Stimulated activated CD4-positive, alpha-beta T cell treated with anti-CD3 and anti-CD28 coated beads, Interleukin-1b, Interleukin-23, amount 100 ng/mL, for 48 hours (primary cell): ENCODE measurements around the gene GPS1.
A peak's percentile ranks its signal among the peaks of the same experiment; 100 is the strongest.

Source experiments
- DNase-seq: peaks from one replicate; pipeline ENCODE4 v3.0.0-alpha.2; 2020

GPS1 gene

DNA sequence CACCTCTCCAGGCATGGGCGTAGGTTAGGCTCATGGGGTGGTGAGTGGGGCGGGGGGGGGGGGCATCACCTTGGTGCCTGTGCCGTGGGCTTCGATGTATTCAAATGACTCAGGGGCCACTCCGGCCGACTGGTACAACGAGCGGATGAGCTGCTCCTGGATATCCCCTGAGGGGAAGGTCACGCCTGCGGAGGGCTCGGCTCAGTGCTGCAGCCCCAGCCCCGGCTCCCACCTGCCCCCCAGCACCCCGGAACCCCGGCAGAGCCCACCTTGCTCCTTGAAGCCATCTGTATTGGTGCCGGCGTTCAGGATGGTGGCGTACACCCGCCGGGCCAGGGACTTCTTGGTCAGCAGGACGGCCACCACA, 40.9 kb downstream of the GPS1 start:
- DNase-seq = no peak

DNA sequence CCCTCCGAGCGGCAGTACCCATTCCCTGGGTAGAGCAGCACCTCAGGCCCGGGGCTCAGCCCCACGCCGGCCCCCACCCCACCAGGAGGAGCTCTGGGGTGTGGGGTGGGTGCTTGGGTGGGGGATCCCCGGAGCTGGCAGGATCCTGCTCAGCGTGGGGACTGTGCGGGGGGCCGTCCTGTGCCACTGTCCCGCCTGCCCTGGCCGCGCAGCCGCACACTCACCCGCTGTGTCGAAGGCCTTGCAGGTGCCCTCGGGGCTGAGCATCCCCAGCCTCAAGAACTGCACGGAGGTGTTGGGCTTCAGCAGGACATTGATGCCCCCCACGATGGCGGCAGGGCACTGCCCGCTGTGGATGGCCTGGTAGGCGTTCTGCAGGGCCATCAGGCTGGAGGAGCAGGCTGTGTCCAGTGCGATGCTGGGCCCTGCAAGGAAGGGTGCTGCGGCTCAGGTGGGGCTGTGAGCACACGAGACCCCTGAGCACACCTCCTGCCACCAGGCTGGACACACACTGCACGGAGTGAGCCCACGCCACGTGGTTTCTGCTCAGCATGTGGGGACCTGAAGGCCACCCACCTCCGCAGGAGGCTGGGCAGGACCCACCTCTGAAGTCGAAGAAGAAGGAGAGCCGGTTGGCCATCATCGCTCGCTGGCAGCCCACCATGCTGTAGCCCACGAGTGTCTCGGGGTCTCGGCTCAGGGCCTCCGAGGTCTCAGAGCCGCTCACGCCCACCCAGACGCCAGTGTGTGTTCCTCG, 41.5 kb downstream of the GPS1 start:
- DNase-seq = no peak

DNA sequence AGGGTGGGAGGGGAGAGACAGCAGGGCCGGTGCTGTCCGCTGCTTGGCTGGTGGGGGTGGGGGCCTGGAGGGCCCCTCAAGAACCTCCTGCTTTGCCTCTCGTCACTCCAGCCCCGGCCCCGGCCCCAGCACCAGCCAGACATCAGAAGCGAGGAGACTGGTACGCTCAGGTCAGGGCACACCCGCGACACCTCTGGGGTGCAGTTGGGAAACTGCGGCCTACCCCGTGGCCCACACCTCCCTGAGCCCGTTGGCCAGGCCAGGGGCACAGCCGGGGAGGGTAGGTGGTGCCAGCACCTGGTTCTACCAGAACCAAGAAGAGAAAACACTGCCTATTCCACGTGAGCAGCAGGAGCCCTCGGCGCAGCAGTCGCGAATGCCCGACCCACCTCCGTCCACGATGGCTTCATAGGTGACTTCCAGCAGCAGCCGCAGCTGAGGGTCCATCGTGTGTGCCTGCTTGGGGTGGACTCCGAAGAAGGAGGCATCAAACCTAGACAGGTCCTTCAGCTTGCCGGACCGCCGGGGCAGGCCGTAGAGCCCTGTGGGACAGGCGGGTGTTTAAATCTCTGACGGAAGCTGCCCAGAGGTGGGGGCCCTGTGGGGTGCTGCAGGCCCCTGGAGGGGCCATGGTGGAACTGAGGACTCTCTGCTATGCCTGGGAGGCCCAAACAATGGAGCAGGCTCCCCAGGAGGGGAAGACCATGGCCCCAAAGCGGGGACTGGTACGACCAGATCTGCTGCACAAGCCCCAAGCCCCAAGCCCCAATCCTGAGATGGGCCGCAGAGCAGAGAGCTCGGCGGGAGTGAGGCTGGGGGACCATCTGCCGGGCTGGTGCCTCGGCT, 43.5 kb downstream of the GPS1 start:
- no peak for DNase-seq

DNA sequence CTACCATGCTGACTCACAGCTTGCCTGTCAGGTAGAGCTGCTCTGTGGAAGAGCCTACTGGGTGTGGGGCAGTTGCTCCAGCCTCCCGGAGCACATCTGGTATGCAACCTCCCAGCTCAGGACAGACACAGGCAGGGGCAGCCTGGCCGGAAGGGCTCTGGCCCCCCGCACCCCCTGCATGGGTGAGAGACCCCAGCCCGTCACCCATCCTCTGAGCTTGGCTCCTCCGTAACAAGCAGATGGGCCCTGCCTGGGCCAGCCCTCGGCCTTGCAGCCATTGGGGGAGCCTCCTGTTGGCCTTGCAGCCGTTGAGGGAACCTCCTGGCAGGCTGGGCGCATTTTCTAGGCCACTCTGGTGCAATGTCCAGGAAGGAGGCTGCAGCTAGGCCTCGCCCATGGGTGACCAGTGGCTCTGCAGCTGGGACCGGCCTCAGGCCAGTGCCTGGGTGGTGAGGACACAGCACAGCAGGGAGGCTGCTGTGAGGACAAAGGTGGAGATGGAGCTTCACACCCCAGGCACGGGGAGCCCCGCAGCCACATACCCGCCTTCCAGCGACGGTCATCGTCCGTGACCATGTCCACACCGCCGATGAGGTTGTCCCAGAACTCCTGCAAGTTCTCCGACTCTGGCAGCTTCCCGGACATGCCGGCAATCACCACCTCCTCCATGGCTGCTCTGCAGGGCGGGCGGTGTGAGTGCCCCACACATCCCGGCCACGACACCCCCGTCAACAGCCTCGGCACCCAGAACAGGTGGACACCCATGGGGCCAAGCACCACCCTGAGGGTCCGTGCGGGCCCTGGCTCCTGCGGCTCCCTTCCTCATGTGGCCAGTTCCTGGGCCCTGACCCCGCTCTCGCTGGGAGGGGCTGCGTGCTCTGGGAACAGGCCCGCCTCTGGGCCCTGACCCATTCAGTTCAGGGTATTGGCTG, 44.3 kb downstream of the GPS1 start:
- DNase-seq = no peak

DNA sequence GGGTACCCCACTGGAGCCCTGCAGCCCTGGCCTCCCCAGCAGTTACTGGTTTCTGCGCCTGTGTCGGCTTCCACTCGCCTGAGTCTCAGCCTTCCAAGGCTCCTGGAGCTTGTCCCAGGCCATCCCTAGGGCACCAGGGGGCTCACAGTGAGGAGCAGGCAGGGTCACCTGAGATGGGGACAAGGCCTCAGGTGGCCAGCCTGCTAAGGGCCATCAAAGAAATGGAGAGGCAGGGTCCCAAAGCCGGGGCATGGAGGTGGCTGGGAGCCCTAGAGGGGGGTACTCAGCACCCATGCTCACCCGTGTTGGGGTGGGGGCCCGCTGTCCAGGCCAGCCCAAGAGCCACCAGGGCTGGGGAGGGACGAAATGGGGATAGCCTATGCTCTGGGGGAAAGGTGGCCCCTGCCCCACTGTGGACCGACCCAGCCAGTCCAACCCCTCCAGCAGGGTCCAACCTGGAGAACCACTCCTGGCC, 45.0 kb downstream of the GPS1 start:
- no peak for DNase-seq

DNA sequence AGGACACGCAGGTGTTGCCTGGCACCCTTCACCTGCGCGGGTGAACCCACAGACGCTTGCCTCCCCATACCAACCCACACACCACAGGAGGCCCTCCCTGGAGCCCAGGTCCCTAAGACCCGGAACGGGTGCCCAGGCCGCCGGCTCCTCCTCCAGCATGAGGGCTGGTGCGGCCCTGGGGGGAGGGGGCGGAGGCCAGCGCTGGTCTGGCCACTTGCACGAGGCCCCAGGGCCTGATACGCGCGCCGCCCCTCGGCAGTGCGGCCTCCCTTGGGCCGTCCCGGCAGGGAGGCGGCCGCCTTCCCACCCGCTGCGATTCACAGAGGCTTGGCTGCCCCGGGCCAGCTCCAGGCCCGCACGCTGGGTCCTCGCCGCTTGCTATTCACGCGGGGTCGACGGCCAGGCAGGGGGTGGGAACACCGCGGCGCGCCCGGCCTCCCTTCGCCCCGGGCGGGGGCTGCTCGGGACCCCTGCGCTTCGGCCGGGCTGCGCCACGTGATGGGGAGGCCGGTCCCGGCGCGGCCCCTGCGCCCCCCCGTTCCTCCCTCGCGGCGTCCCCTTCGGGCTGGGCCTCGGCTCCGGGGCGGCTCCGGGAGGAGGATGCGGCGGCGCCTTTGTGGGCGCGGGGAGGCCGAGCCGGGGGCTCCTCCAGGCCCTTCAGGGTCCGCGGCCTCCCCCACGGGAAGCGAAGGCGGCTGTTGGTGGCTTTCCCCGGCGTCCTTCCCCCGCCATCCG, 45.7 kb downstream of the GPS1 start:
- DNase-seq = no peak

DNA sequence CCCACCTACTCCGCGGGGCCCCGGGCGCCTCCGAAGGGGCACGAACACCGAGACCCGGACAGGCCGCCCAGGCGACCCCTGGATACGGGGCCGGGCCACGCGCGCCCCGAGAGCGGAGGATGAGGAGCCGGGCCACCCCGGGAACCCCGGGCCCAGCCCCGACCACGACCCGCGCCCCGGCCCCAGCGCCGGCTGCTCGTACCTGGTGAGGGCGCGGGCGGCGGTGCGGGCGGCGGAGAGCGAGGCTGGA, 46.1 kb downstream of the GPS1 start:
- no peak for DNase-seq

DNA sequence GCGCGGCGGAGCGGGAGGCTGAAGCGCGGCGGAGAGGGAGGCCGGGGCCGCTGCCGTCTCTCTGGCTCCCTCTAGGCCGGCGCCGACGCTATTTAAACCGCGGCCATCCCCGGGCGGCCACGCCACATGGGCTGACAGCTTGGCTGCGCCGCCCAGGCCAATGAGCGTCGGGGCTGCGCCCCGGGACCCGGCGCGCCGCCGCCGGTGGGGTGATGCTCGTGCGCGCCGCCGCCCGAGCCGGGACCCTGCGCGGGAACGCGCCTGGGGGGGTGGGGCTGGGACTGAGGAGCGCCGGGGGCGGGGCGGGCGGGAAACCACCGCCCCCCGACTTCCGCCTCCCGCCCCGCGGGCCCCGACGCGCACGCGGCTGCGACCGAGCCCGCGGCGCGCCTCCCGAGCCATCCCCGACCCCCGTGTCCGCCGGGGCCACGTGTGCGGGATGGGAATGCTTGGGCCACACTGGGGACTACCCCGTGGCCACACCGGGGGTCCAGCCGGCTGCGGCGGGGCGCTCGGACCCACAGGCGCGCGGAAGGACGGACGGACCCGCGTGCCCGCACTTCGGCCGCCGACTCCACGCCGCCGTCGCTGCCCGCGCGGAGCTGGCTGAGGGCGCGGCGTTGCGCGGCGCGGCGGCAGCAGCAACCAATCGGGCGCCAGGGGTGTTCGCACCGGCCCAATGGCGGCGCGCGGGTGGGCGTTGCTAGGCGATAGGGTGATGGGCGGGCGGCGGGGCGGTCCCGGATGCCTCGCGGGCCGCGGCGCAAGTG, 46.7 kb downstream of the GPS1 start, which contains the start of gene FASN:
Gene FASN (minus strand): TSS at position 68 of the 770 bp plus-strand sequence. CDS start 1,791 bp downstream, outside the sequence.
- DNase-seq = peak; percentile 94

DNA sequence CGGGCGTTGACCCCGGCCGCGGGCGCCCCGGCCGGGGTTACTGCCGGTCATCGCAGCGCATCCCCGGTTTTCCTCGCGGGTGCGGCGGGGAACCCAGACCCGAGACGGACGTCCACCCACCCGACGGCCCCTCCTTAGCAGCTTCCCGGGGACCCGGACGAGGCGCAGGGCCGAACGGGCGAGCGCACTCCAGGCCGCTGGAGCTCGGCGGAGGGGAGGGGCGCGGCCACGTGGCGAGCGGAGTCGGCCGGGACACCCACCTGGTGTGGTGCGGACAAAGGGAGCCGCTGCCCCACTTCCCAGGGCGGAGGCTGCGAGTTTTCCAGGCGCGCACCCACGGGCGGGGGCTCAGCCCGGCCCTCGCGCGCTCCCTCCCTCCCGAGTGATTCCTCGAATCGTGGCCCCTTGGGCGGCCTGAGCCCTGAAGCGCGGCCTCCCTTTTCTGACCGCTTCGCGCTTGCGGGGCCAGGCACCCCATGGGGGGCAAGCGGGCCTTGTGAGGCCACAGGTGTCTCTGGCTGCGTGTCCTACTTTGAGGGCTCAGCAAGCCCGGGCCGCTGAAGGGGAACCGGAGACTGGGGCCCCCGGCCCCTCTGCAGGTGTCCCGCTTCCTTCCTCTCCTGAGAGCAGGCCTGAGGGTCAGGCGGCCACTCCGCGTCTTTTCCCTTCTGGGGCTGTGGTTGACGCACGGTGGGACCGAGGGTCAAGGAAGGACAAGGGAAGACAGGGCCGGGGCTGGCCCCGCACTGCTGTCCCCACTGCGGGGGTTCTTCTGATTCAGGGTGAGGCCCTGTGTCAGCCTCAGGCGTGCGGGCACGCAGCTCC, 47.5 kb downstream of the GPS1 start:
- no peak for DNase-seq

DNA sequence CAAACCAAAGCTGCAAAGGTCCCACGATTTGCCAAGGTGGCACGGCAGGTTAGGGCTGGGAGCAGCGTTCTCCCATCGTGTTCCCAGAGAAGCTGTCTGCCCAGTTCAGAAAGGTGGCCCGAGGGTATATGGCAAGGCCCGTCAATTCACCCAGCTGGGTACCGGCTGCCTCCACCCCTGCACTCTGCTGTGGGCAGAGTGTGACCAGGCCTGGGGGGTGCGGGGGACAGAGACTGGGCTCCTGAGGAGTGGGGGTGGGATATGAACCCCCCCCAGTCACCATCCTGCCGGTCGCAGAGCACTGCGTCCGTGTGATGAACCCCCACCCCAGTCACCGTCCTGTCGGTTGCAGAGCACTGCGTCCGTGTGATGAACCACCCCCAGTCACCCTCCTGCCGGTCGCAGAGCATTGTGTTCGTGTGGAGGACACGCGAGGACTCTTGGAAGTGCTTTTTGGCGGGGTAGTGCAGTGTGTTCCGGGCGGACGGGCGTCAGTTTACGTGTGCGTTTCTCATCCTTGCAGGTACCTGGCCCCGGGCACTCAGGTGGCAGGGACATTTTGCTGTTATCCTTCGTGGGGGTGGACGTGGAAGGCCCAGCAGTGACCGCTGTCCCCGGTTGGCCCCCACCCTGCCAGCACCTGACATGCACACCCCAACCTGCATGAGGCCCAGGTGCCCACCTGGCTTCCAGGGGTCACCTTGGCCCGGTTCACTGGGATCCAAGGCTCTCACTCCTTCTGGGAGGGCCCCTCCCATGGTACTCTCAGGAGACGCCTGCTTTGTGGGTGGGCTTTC, 49.0 kb downstream of the GPS1 start:
- no peak for DNase-seq

DNA sequence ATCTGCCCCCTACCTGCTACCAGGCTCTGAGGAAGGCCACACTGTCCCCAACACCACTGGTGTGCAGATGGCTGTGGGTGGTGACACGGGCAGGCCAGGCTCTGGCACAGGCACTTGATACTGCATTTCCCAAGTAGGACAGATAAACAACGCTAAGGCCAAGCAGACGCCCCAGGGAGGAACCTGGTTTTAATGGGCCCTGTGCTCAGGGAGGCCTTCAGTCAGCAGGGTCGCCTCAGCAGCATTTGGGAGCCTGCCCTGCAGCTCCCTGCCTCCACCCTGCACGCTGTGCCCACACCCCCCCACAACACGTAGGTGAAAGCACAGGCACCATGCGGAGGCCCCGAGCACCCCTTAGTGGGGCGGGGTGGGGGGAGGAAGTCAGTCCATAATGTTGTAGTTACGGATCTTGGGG, 49.6 kb downstream of the GPS1 start:
- no peak for DNase-seq

DNA sequence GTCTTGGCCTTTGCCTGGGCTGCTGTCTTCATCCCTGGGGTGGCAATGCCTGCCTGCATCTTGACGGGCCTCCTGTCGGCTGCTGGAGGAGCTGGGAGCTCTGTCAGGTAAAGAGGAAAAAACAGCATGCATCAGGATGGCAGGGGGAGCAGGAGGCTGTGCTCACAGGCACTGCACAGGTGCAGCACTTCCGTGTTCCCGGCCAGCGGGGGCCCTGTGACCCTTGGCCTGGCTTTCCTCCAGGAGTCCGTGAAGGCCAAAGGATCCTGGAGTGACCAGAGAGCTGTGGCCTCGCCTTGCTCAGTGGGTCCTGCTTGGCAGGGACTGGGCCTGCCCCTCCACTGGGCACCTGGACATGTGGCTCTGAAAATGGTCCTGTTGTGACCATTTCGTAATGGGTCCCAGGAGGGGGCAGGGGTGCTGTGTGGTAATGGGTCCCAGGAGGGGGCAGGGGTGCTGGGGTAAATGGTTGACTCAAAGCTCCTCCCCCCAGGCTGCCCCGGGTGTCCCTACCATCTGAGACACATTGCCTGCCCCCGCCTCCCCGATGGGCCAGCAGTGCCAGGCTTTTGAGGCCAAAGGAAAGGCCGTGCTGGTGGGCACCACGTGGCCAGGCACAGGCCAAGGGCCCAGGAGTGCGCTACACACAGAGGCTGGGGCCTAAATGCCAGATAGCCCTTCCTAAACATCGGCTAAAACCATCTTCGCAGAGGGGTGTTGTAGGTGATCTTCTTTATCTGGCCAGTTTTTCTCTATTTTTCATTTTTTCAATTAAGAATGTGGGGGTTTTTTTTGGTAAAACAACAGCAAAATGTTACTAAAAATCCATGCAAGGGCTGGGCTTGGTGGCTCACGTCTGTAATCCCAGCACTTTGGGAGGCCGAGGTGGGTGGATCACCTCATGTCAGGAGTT, 50.3 kb downstream of the GPS1 start:
- no peak for DNase-seq

DNA sequence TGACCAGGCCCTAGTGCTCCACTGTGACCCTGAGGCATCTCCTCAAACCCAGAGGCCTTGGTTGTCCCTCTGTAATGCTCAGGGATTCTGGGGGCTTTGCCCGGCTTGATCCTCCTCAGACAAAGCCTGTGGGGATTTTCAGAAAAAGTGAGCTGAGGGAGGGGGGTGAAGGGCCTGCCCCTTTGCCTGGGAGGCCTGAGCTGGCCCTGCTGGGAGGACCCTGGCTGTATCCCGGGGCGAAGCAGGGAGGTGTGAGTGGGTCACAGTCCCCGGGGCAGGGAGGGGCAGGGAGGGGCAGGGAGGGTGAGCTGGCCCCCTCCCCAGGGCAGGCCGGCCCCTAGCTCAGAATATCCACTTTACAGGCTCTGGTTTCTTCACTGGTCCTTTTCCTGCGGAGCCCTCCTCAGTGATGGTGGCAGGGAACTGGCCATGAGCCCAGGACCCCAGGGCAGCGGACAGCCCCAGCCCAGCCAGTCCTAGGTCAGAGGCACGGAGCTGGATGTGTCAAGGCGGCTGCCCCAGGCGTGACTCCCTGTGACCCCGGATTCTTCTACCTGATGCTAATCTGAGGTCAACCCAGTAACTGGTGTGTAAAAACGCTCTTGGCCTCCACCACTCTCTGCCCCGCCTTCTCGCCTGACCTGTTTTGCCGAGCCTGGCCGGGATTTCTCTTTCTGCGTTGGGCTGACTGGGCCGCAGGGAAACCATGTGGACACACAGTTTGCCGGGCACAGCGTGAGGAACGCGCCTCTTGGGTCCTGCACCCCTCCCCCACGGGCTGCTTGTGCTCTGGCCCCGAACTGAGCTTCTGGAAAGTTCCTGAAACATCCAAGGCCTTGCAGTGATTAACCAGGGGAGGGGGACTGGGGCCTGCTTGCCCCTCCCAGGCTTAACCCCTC, 52.1 kb downstream of the GPS1 start:
- DNase-seq = no peak

DNA sequence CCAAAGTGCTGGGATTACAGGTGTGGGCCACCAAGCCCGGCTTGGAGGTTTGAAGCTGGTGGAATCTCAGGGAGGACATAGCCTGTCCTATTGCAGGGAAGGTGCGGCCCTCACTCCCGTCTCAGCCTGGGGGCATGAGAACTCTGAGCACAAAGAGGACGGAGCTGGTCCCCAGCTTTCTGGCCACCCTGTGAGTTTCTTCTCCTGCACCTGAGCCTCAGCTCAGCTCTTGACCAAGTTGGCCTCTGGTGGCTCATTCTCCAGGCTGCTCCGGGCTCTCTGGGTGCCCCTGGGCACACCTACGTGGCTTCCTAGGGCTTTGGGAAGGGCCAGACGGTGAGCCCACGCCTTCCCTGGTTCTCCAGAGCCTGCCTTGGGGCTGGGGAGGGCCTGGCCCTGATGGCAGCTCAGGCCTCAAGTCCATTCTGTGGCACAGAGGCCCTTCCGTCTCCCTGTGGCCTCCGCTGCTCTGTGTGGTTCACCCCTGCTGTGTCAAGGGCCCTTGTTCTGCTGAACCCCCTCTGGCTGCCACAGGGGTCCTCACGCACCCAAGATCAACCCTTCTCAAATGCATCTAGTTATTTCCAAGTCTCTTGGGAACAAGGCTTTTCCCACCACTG, 53.2 kb downstream of the GPS1 start:
- no peak for DNase-seq

DNA sequence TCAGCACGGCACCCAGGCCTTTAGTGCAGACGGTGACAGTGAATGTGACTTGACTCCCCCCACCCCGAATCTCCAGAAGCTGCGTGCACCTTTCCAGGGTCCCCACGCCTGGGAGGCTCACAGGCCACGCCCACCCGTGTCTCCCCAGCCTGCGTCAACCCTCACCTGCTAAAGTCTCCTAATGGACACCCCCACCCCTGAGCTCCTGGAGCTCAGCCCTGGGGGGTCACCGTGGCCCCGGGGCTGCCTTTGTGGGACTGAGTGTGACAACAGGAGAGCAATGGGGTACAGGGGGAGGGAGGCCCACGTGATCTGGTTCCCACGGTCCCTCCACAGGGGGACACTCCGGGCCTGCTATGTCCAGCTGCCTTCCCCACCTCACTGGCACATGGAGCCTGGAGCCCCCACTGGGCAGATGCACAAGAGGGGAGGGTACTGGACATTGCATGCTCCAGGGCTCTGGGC, 53.8 kb downstream of the GPS1 start:
- DNase-seq = no peak

DNA sequence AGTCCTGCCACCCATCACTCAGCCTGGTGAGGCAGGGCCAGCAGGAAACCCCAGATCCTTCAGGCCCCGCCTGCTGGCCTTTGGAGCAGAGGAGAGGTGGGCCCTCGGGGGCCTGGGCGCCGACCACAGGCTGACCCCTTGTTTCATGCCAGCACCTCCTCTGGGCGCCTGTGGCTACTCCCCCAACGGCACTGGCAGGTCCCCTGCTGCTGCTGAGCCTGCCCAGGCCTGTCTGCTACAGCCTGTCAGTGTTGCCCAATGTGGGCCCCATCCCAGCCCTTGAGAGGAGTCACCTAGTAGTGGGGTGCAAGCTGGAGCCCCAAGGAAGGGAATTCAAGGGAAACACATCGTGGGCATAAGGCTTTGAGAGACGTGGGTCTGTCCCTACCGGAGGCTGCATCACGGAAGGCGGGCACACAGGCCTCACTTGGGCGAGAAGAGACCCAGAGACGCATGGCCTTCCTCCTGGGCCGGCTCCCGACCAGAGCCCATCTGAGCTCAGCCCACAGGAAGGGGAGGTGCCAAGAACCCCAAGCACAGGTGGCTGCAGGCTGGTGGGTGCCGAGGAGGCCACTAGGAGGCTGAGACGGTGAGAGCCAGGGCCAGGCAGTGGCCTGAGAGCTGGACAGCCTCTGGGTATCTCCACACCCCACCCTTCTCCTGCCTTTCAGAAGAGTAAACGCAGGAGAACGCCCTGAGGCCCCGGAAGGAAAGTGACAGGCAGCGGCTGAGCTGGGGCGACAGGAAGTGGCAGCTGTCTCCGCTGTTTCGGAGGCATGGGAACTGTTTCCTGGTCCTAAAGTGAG, 54.4 kb downstream of the GPS1 start:
- peak; percentile 63 for DNase-seq
